ENCODE results near the gene SKI.

DNA sequence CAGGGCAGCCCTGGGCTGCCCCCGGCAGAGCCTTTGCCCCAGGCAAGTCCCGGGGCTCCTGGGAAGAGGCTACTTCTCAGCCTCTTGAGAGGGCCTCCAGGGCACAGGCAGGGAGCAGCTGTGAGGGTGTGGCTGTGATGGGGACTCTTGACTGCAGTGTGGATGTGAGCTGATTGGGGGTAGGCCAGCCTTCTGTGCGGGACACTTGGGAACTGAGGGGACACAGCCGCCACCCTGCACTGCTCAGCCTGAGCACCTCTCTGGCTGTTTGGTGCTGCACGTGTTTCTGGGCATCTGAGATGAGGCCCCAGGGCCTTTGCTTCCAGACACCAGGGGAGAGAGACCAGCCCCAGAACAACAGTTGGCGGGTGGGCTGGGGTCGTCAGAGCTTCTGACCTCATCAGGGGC, 62.1 kb downstream of the SKI start:
- TF ChIP-seq, protein P1, sequence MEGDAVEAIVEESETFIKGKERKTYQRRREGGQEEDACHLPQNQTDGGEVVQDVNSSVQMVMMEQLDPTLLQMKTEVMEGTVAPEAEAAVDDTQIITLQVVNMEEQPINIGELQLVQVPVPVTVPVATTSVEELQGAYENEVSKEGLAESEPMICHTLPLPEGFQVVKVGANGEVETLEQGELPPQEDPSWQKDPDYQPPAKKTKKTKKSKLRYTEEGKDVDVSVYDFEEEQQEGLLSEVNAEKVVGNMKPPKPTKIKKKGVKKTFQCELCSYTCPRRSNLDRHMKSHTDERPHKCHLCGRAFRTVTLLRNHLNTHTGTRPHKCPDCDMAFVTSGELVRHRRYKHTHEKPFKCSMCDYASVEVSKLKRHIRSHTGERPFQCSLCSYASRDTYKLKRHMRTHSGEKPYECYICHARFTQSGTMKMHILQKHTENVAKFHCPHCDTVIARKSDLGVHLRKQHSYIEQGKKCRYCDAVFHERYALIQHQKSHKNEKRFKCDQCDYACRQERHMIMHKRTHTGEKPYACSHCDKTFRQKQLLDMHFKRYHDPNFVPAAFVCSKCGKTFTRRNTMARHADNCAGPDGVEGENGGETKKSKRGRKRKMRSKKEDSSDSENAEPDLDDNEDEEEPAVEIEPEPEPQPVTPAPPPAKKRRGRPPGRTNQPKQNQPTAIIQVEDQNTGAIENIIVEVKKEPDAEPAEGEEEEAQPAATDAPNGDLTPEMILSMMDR (IDR thresholded peaks at IDR 0.05): no peak
- TF ChIP-seq POLR2A (IDR thresholded peaks at IDR 0.05): no peak
